GM19468 (cell line): ENCODE results near the gene ITM2C.

Experiments used
- ATAC-seq: cut with Tn5 transposase; IDR thresholded peaks from one replicate; pipeline ENCODE4 v1.9.1; 2021; ENCODE audit warnings: mild to moderate bottlenecking, moderate library complexity, moderate number of reproducible peaks; ENCODE audit not compliant: unreplicated experiment; ENCODE audit errors: extremely low read depth

ITM2C gene

GRCh38 chr2:230888824-230889400 is 24.2 kb downstream of the ITM2C start:
- no peak for ATAC-seq

- no peak for ATAC-seq
Measured at GRCh38 chr2:230889911-230890601, 25.3 kb downstream of the ITM2C start.

- ATAC-seq: no peak
Measured at GRCh38 chr2:230890646-230891045, 25.9 kb downstream of the ITM2C start.

- no peak for ATAC-seq
Measured at GRCh38 chr2:230891064-230891463, 26.3 kb downstream of the ITM2C start.

- ATAC-seq: no peak
Measured at GRCh38 chr2:230891509-230891908, 26.8 kb downstream of the ITM2C start.

- ATAC-seq: no peak
Measured at GRCh38 chr2:230893338-230893737, 28.6 kb downstream of the ITM2C start.

- peak; percentile 55 for ATAC-seq
Measured at GRCh38 chr2:230893841-230894781, 29.4 kb downstream of the ITM2C start.

GRCh38 chr2:230895536-230896345 is 31.0 kb downstream of the ITM2C start:
- ATAC-seq: no peak

GRCh38 chr2:230896346-230897115 is 31.8 kb downstream of the ITM2C start:
- ATAC-seq: no peak

GRCh38 chr2:230898016-230898712 is 33.4 kb downstream of the ITM2C start:
- no peak for ATAC-seq

- no peak for ATAC-seq
Measured at GRCh38 chr2:230898713-230899091, 34.0 kb downstream of the ITM2C start.

- no peak for ATAC-seq
Measured at GRCh38 chr2:230899287-230899686, 34.5 kb downstream of the ITM2C start.

GRCh38 chr2:230899786-230900185 is 35.0 kb downstream of the ITM2C start:
- ATAC-seq: no peak

- ATAC-seq: no peak
Measured at GRCh38 chr2:230900336-230900995, 35.7 kb downstream of the ITM2C start.

GRCh38 chr2:230901006-230901405 is 36.3 kb downstream of the ITM2C start:
- no peak for ATAC-seq

GRCh38 chr2:230902180-230902899 is 37.6 kb downstream of the ITM2C start:
- ATAC-seq: peak; percentile 49

- ATAC-seq: no peak
Measured at GRCh38 chr2:230903231-230904150, 38.7 kb downstream of the ITM2C start.
